ENCODE results near the gene MYO7A.

MYO7A gene

GRCh38 chr11:77252555-77253270 lies 124.7 kb downstream of the MYO7A start:
- H4K20me1 ChIP-seq (ENCODE audit: insufficient read depth, low read length, poor library complexity, severe bottlenecking): no peaks in the 10 kb centered on the region
- H3K9me2 ChIP-seq (replicated peaks; ENCODE audit: low read depth, low read length): no peaks in the 10 kb centered on the region
- TF ChIP-seq EZH2phosphoT487 (IDR thresholded peaks at IDR 0.05; ENCODE audit: borderline replicate concordance) (no peak), CTCF (conservative IDR thresholded peaks at IDR 0.05; ENCODE audit: low read length) (no peak)
- H3K27me3 ChIP-seq (ENCODE audit: insufficient read depth, low read length, poor library complexity, severe bottlenecking): no peaks in the 10 kb centered on the region
- H3K4me3 ChIP-seq (ENCODE audit: low read length, poor library complexity, severe bottlenecking): no peak overlapping the region
- H3K79me2 ChIP-seq (ENCODE audit: insufficient read depth, low read length): no peaks in the 10 kb centered on the region
- no peak overlapping the region for H3K4me2 ChIP-seq (ENCODE audit: low read depth, low read length, poor library complexity, severe bottlenecking)
- no peaks in the 10 kb centered on the region for H3K4me1 ChIP-seq (ENCODE audit: insufficient read depth, low read length, poor library complexity, severe bottlenecking)
- no peak overlapping the region for H3K9ac ChIP-seq (ENCODE audit: low read depth, low read length, poor library complexity, severe bottlenecking)
- H3K9me3 ChIP-seq (ENCODE audit: insufficient read depth, low read depth, low read length): no peaks in the 10 kb centered on the region
- H3K36me3 ChIP-seq (ENCODE audit: insufficient read depth, low read length): no peaks in the 10 kb centered on the region
- H2AFZ ChIP-seq (ENCODE audit: low read length): no peak overlapping the region
- H3F3A ChIP-seq (ENCODE audit: low read depth): no peaks in the 10 kb centered on the region

- Histone ChIP-seq H3K9me3 (ENCODE audit: insufficient read depth, low read depth, low read length) (no peaks in the 10 kb centered on the region), H4K20me1 (ENCODE audit: insufficient read depth, low read length, poor library complexity, severe bottlenecking) (no peaks in the 10 kb centered on the region), H3F3A (ENCODE audit: low read depth) (no peaks in the 10 kb centered on the region), H3K9me2 (replicated peaks; ENCODE audit: low read depth, low read length) (no peaks in the 10 kb centered on the region), H3K4me3 (ENCODE audit: low read length, poor library complexity, severe bottlenecking) (no peak overlapping the region), H3K79me2 (ENCODE audit: insufficient read depth, low read length) (no peaks in the 10 kb centered on the region), H2AFZ (ENCODE audit: low read length) (no peak overlapping the region), H3K9ac (ENCODE audit: low read depth, low read length, poor library complexity, severe bottlenecking) (no peak overlapping the region), H3K27me3 (ENCODE audit: insufficient read depth, low read length, poor library complexity, severe bottlenecking) (no peaks in the 10 kb centered on the region), H3K36me3 (ENCODE audit: insufficient read depth, low read length) (no peaks in the 10 kb centered on the region), H3K4me1 (ENCODE audit: insufficient read depth, low read length, poor library complexity, severe bottlenecking) (no peaks in the 10 kb centered on the region), H3K4me2 (ENCODE audit: low read depth, low read length, poor library complexity, severe bottlenecking) (no peak overlapping the region)
- no peak for TF ChIP-seq CTCF (conservative IDR thresholded peaks at IDR 0.05; ENCODE audit: low read length)
- TF ChIP-seq EZH2phosphoT487 (IDR thresholded peaks at IDR 0.05; ENCODE audit: borderline replicate concordance): no peak
Measured at GRCh38 chr11:77253690-77254089, 125.6 kb downstream of the MYO7A start.

GRCh38 chr11:77259641-77260040 lies 131.6 kb downstream of the MYO7A start:
- no peaks in the 10 kb centered on the region for H3K36me3 ChIP-seq (ENCODE audit: insufficient read depth, low read length)
- H3K4me2 ChIP-seq (ENCODE audit: low read depth, low read length, poor library complexity, severe bottlenecking): no peak overlapping the region
- no peak for TF ChIP-seq EZH2phosphoT487 (IDR thresholded peaks at IDR 0.05; ENCODE audit: borderline replicate concordance)
- TF ChIP-seq CTCF (conservative IDR thresholded peaks at IDR 0.05; ENCODE audit: low read length): no peak

More at GRCh38 chr11:77259641-77260040, 131.6 kb downstream of the MYO7A start:
- Histone ChIP-seq H3K9me3 (ENCODE audit: insufficient read depth, low read depth, low read length) (no peaks in the 10 kb centered on the region; the same call in 1 of the 2 replicates), H3K4me1 (ENCODE audit: insufficient read depth, low read length, poor library complexity, severe bottlenecking) (no peaks in the 10 kb centered on the region), H3K79me2 (ENCODE audit: insufficient read depth, low read length) (no peaks in the 10 kb centered on the region), H3K27me3 (ENCODE audit: insufficient read depth, low read length, poor library complexity, severe bottlenecking) (no peaks in the 10 kb centered on the region), H4K20me1 (ENCODE audit: insufficient read depth, low read length, poor library complexity, severe bottlenecking) (no peaks in the 10 kb centered on the region), H3F3A (ENCODE audit: low read depth) (no peaks in the 10 kb centered on the region), H3K9ac (ENCODE audit: low read depth, low read length, poor library complexity, severe bottlenecking) (no peak overlapping the region), H3K9me2 (replicated peaks; ENCODE audit: low read depth, low read length) (no peaks in the 10 kb centered on the region), H3K4me3 (ENCODE audit: low read length, poor library complexity, severe bottlenecking) (no peak overlapping the region), H2AFZ (ENCODE audit: low read length) (no peak overlapping the region)

Data from Loucy (cell line).